Measurements from ENCODE around the gene BCAP29.

DNA sequence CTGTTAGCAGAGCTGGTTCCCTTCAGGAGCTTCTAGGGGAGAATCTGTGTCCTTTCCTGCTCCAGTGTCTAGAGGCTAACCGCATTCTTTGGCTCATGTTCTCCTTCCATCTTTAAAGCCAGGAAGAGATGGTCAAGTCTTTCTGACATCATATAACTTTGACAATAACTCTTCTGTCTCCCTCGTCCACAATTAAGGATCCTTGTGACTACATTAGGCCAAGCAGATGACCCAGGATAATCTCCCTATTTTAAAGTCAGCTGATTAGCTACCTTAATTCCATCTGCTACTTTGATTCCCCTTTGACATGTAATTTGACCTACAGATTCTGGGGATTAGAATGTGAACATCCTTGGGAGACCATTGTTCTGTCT is 52.4 kb downstream of the BCAP29 start:
- TF ChIP-seq, protein P1, sequence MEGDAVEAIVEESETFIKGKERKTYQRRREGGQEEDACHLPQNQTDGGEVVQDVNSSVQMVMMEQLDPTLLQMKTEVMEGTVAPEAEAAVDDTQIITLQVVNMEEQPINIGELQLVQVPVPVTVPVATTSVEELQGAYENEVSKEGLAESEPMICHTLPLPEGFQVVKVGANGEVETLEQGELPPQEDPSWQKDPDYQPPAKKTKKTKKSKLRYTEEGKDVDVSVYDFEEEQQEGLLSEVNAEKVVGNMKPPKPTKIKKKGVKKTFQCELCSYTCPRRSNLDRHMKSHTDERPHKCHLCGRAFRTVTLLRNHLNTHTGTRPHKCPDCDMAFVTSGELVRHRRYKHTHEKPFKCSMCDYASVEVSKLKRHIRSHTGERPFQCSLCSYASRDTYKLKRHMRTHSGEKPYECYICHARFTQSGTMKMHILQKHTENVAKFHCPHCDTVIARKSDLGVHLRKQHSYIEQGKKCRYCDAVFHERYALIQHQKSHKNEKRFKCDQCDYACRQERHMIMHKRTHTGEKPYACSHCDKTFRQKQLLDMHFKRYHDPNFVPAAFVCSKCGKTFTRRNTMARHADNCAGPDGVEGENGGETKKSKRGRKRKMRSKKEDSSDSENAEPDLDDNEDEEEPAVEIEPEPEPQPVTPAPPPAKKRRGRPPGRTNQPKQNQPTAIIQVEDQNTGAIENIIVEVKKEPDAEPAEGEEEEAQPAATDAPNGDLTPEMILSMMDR (IDR thresholded peaks at IDR 0.05), result no peak
- no peak for TF ChIP-seq EZH2 (IDR thresholded peaks at IDR 0.05)
